Hematopoietic multipotent progenitor cell treated with erythropoietin and hydrocortisone succinate and interleukin-3 and kit ligand, for 15 days (in vitro differentiated cells): Measurements from ENCODE around the gene COPZ1.

ENCODE experiments used
- DNase-seq: peaks from one replicate; pipeline ENCODE4 v3.0.0-alpha.2; 2015; ENCODE audit warnings: low spot score

Gene COPZ1

DNA sequence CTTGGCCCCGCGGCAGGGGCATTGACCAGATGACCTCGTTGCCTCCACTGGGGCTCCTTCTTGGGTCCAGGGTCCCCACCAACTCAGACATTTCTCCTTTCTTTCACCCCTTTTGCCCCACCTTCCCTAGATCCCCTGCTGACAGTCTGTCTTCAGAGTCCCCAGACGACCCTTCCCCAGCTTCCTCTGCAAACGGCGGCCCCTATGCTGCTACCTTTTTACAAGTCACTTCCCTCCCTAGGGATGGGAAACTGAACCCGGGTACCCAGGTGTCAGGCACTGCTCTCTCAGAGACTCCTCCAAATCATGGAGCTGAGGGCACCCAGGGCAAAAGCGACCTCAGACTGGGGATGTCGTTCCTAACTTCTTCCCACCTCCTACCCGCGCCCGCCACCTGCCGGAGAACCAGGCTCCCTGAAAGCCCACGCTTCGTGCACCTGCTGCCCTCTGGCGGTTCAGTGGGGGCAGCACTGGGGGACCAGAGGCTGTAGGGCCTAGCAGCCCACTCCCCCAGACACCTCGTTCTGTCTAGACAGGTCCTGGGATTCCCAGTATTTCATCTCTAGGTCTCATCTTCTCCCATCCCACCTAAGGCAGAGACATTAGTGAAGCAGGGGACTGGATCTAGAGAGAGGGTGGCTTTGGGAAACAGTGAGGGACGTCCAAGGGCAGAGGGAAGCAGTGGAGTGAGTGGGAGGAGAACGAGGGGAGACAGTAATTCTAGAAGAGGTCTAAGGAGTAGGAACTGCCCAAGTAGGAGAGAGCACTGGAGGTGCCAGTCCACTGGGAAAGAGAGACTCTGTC lies 54.7 kb downstream of the COPZ1 start:
- DNase-seq: peak; percentile 85

DNA sequence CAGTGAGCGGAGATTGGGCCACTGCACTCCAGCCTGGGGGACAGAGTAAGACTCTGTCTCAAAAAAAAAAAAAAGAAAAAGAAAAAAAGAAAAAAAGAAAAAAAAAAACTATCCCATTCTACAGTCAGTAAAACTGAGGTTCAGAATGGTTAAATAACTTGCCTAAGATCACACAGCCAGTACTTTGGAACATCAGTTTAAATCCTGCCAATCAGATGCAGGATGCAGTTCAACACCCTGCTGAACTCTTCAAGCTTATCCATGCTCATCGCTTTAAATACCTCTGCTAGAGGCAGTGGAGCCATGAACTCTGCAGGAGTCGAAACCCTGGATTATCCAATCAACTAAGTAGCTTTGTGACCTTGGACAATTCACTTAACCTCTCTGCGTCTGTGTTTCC lies 56.2 kb downstream of the COPZ1 start:
- no peak for DNase-seq

DNA sequence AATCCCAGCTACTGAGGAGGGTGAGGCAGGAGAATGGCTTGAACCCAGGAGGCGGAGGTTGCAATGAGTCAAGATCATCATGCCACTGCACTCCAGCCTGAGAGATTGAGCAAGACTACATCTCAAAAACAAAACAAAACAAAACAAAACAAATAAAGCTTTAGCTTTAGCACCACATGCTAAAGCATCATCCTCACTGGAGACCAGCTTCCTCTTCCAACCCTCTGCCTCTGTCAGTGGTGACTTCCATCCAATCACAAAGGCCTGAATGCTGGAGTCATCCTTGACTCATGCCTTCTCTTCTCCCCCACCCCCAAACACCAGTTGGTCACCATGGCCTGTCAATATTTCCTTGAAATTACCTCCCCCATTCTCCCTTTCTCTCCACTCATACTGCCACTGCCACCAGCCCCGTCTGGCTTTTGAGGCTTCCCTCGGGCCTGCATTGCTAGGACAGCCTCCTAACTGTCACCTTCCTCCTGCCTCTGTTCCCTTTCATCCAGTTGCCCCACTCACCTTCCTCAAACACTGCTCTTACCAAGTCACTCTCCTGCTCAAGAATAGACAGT lies 58.2 kb downstream of the COPZ1 start:
- DNase-seq: no peak

DNA sequence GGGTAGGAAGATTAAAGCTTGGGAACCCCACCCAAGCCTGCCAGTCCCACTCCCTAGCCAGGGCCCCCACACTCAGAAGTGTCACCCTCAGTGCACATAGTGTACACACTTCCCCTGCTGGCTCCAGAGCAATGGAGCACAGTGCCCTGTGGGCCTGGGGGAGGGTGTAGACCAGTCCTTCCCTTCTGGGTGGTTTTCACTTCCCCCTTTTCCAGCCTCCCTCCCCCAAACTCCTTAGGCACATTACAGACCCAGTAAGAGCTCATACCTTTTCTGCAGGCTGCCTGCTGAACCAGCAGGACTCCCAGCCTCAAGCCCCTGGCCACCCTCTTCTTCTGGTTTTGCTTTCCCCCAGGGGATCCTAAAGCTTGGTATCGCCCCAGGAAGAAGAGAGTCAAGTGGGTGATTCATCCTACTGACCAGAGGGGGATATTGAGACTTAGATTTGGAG lies 59.7 kb downstream of the COPZ1 start, which contains the start of gene ZNF385A:
ZNF385A (minus strand) TSS at position 143 of the 451 bp plus-strand sequence. CDS start 219 bp downstream, outside the sequence.
- no peak for DNase-seq

DNA sequence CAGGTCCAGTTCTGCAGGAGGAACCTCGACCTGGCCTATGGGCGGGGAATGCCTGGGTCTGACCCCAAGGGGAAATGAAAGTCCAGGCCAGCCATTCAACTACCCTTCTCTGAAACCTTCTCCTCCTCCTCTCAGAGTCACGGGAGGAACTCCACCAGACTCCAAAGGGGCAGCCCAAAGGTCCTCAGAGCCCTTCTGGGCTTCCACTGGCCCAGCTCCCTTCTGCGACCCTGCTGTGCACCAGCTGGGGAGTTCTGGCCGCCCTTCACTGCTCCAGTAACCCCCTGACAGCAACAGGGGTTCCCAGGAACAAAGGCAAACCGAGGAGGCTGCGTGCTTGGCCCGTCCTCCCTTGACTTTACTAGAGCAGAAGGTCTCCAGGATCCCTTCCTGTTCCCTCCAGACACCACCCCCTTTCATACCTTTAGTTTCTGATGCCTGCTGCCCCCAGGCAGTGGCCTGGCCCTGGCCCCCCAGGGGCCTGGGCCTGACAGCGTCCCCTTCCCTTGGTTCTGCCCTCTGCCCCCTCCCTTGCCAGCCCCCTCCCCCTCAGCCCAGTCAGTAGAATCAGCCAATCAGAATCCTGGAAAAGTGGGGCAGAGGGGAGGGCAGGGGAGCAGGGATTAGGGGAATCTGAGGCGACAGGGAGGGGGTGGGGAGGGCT lies 60.5 kb downstream of the COPZ1 start:
- DNase-seq: no peak

DNA sequence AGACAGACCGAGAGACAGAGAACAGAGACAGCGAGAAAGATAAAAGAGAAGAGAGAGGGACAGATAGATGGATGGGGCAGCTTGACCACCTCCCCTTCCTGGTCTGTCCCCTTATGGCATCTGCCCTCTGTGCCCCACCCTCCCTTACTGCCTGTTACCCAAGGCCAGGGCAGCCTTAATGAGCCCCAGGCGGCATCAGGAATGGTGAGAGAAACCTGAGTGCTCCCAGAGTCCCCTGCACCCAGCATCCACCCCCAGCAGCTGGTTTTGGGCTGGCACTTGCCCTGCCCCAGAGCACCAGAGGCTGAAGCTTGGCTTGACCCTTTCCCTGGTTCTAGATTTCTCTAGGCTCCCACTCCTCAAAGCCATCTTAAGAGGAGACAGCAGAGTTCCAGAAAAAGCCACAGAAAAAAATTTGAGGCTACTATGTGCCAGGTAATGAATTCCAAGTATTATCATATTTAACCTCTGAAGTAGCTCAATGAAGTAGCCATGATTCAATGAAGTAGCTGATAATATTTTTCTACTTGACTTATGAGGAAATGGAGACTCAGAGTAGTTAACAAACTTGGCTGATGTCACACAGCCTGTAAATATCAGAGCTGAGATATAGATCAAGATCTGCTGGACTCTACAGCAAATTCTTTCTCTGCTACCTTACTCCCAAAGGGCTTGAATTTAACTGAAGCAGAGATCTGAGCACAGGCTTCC lies 61.6 kb downstream of the COPZ1 start:
- no peak for DNase-seq

DNA sequence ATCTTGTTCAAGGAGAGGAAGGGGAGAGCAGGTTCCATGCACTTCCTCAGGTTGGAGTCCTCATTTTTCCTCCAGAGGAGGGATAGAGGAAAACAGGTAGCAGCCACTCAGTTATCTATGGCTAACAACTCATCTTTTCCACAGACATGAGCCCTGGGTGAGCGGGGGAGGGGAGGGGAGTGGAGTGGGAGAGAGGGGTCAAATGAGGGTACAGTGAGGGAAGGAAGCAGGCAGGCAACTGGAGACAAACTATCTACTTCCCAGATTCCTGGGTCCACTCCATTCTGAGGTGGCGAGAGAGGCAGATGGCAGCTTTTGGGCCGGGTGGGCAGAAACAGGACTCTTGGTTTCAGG lies 62.2 kb downstream of the COPZ1 start:
- no peak for DNase-seq

DNA sequence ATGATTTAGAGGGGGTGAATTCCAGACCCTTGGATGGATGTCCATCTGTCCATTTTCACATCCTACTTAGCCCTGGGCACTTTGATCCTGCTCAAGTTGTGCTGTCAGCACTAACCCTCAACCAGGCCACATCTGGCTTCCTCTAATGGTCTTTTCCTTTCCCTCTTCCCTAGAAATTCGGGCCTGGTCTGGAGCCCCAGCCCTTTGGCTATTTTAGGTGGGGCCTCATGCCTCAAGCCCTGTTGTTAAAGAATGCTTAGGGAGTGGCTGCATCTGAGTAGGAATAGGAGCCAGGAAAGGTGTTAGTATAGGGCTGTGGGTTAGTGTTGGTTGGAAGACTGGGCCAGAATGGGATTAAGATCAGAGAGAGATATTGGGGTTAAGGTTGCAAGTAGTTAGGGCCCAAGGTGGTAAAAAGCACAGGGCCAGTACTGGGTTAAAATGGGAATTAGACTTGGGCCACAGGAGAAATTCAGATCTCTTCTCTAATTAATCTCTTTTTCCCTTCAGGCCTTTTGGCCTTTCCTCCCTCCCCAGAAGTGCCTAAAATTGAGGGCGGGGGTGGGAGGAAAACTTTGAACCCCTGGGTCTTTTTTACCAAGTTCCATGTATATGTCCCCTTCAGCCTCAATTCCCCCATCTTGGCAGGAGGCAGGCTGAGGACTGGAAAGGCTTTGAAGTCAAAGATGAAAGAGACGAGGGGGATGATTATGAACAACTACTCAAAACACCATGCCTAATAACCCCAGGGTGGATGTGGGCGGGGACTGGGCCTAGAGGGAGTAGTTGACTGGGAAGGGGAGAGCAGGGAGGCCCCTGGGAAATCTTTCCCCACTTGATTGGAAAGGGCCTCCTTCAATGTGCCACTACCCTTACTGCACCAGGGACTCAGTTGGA lies 63.6 kb downstream of the COPZ1 start:
- DNase-seq: no peak

DNA sequence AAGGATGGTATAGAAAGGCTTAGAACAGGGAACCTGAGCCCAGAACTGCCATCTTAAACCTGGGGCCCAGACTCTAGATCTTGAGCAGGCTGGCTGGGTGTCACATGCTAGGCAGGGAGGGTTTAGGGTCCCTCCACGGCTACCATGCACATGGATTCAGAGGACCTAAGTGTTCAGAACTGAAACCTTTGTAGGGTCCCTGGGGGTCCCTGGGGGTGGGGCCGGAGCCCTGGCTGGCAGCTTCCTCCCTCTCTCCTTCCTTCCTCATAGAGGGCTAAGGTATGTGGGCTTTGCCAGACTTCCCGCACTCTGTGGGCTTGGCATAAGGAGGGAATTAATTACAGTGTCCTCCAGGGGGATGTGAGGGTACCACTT lies 64.2 kb downstream of the COPZ1 start:
- no peak for DNase-seq

DNA sequence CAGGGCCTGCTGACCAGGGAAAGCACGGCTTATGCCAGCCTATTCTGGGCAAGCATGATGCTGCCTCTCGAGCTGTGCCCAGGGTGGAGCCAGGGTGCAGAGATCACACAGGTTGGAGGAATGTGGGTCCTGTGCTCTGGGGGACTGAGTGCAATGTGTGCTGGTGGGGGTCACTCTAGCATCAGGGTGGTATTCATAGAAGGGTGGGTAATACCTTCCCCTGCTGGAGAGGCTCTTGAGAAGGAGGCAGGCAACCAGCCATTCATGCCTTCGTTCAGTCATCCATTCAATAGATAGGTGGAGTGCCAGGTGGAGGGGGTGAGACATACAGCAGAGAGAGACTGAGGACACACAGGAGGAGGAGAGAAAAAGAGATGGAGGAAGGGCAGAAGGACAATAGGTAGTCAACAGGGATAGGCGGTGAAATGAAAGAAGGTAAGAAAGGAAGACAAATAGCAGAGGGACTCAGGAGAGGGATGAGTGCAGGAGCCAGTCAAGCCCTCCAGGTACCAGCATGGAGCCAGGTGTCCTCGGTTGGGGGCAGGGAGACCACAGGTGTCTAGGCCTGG lies 64.8 kb downstream of the COPZ1 start:
- no peak for DNase-seq

DNA sequence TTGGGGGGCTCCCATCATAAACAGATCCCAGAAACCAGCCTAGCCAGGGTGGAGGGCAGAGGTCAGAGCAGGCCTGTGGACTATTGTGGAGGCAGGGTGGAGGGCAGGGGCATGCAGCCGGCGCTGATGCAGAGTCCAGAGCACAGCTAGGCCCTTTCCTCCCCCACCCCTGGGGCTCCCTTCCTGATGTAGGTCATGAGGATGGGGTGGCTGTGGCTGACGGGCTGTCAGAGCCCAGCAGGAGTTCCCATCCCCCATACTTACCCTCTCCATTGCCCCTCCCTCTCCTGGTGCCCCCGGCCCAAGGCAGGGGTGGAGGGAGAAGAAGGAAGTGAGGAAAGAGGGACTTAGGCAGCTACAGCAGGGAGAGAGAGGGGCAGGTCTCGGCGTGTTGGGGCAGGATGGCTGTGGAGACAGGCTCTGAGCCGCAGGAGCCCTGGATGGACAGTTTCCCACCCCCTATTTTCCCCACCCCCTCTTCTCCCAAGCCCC lies 65.3 kb downstream of the COPZ1 start:
- no peak for DNase-seq

DNA sequence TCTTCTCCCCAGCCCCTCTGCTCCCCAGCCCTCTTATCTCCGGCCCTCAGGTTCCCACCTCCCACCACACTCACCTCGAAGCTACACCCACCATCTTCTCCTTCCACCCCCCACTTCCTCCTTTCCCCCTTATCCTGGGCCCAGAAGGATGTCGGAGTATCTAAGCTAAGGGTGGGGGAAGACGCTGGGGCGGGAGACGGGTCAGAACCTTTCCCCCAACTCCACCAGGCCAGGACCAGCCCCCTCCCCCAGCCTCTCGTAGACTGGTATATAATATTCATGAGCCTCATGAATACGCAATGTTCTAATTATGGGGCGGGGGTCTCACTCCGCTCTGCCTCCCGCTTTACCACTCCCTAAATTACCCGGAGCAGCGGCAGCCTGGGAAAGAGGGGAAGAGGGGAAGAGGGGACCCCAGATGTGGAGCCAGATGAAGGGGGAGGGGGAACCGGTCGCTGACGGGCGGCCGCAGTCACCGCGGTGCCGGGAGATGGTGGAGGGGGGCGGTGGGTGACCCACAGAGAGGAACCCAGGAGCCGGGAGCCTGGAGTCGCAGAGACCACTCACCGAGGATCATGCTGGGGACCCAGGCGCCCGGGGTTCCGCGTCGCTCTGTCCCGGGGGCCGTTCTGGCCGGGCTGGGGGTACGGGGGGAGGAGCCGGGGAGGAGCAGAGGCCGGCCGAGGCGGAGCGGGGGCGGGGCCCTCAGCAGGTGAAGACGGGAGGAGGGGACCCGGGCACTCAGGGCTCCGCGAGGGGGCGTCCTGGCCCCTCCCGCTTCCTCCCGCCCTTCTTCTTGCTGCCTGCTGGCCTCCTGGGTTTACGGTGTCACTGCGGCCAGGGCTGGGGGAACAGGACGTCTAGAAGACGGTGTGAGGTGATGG lies 66.0 kb downstream of the COPZ1 start:
- DNase-seq: no peak

DNA sequence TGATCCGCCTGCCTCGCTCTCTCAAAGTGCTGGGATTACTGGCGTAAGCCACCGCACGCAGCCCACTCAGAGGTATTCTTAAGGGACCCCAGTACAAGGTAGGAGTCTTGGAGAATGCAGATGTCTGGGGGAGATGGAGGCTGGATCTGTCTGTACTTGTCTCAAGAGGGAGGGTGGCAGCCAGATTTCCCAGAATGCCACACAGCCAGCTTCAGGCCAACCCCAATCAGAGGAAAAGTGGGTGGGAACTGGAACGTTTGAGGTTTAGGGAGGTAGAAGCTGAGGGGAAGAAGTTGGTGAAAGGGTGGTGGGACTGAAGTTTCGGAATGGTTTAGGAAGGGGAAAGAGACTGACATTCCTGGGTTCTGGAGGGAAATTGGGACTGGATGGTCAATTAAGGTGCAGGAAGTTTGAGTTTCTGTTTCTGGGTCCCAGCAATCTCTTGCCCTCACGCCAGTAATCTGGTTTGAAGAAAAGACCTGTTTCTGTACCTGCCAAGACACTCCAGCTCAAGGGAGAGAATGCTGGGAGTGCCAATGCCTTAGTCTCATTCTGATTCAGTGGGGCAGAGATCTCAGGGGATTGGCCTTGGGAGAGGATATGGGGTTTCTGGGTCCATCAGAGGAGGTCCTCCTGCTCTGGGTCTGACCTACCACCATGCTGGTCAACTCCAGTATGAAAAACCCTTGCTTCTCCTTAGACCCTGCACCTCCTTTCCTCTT lies 67.7 kb downstream of the COPZ1 start:
- no peak for DNase-seq

DNA sequence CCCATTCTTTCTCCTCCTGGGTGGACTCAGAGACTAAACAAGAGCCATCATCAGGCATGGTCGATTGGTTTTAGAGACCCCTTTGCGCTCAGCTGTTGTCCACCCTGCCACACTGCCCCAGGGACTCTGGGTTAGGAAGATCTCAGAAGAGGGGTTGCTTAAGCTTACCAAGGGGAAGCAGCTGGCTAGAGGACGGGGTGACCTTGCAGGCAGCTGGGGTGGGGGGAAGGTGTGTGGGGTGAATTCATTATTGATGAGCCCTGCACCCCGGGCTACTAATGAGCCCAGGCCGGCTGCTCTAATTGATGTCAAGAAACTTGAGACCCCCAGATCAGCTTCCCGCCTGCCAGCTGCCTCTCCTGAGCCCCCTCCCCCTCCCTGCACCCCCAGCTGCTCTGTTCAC lies 68.3 kb downstream of the COPZ1 start:
- no peak for DNase-seq

DNA sequence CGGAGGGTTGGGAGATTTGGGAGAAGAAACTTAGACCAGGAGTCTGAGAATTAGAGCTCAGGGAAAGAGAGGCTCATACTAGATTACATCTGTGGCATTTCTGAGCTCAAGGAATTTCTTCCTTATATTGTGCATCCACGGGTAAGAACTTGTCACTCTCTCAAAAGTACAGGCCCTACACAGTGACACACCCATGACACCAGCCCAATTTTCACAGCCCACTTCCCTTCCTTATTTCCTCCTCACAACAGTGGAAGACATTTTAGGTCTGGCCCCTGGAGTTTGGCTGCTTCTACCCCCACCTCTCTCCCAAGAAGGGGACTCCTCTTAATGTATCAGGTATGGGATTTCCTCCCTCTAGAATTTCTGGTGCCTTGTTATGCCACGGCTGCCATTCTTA lies 68.8 kb downstream of the COPZ1 start:
- no peak for DNase-seq

DNA sequence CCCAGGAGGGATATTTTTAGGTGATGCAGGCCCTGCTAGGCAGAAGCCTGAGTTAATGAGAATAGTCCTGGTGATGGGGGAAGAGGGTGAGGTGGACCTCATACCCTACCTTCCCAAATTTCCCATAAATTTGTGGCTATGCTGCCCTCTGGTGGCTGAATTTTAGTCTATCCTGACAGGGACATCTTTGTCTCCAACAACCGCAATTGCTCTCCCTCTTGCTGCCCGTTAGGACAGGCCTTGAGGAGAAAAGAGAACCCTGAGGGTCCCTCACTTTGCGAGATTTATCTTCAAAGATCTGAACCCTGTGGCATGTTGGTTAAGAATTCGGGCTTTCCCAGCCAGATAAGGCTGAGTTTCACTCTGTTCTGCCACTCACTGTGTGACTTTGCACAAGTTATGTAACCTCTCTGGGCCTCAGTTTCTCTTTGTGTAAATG lies 69.4 kb downstream of the COPZ1 start:
- DNase-seq: peak; percentile 70

DNA sequence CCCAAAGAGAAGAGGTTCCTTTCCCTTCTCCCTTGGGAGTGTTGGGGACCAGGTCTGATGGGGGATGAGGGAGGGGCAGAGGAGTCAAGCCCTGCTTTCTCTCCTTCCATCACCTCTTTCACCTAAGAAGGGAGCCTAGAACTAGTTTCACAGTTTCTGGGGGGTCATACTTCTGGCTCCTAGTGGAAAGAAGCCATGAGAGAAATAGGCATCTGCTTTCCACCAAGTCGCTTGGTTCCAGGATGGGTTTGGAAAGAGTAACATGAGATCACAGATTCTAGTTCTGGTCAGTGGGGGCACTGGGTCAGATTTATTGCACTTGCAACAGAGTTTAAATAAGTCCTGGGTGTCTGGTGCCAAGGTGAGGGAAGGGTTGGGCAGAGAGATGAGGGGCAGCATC lies 70.1 kb downstream of the COPZ1 start:
- DNase-seq: no peak

DNA sequence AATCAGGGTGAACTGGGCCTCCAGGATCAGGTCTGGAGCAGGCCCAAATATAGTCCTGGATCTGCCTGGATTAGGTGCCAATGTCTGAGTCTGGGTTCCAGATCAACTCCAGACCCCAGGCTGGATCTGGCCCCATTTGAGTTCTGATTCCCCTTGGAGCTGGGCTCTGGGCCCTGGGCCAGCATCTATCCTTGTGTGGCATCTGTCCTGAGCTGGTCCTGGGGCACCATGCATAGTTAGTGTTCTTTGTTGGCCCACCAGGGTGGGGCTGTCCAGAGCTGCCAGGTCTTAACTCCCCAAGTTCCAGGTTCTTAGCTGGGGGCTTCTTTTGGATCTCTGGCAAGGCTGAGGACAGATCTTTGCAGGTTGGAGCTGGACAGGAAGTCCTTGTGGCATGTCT lies 70.6 kb downstream of the COPZ1 start:
- DNase-seq: no peak

DNA sequence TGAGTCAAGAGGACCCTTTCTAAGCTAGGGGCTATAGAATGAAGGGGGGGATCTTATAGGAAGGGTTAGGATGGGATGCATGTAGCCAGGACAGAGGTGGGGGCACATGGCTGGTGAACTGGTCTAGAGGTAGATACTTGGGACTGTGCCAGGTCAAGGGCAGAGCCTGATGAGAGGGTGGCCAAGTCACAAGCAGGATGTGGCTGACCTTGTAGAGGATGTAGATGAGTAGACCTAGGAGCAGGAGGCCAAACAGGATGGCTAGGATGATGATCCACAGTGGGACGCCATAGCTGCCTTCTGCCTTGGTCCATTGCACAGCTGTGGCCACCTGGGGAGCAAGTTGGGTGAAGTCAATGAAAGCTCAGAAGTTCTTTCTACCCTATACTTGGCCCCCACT lies 72.2 kb downstream of the COPZ1 start:
- no peak for DNase-seq
